ELR (cell line): ENCODE measurements around the gene C1orf52.

Experiments used
- DNase-seq: peaks from one replicate; pipeline ENCODE4 v3.0.0-alpha.2; 2015; ENCODE audit warnings: low read depth

Gene C1orf52

GRCh38 chr1:85259118-85259911, at the start of gene C1orf52:
Gene C1orf52, minus strand, starts transcription at chr1:85259662. Its CDS starts 29 bp downstream, at chr1:85259633.
- DNase-seq: peak; percentile 94

- no peak for DNase-seq
Observed at GRCh38 chr1:85308833-85309350, 49.4 kb upstream of the C1orf52 start.

DNA sequence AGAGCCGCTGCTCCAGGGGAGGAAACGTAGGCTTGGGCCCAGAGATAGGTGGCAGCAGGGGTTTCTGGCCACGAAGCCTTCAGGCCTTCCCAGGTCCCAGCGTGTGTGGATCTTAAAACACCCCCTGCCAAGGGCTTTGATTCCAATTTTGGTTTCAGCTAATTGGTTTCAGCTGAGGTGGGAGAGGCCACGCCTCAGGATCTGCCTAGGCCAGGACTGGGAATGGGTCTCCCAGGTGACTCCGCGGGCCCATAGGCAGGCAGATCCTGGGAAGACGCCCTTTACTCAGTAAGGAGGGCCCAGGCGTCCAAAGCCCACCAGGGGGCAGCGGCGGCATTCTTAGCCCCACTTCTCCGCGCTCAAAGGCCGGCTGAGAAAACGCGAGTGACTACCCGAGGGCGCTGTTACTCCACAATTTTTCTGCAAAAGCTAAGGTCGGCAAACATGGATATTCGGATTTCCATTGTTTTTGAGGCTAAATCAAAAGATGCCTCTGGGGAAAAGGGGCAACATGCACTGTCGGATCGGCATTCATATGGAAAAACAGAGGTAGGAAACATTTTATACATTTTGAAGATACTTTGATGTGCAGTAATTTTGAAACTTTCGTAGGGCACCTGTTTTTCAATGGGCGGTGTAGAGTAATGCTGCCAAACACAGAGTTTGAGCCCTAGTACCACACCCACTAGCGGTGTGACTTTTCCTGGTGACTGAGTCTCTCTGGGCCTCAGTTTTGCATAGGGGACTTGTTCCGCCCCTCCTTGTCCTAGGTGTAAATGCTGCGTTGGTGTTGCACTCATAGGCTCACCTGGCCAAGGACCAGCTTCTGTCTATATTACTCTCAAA, 48.7 kb upstream of the C1orf52 start:
- DNase-seq: peak; percentile 94

DNA sequence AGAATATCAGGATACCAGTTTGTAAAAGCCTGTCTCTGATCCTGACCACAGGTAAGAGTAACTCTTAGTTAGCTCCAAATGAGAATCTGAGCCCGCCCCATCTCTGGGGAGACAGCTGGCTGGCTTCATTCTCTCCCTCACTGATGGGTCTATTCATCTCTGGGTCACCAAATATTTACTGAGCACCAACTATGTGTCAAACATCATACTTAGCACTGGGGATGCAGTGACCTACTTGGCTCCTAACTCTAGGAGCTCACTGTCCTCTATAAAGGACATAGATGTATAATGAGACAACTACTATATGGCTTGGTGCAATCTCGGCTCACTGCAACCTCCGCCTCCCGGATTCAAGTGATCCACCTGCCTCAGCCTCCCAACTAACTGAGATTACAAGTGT, 46.8 kb upstream of the C1orf52 start:
- no peak for DNase-seq

DNA sequence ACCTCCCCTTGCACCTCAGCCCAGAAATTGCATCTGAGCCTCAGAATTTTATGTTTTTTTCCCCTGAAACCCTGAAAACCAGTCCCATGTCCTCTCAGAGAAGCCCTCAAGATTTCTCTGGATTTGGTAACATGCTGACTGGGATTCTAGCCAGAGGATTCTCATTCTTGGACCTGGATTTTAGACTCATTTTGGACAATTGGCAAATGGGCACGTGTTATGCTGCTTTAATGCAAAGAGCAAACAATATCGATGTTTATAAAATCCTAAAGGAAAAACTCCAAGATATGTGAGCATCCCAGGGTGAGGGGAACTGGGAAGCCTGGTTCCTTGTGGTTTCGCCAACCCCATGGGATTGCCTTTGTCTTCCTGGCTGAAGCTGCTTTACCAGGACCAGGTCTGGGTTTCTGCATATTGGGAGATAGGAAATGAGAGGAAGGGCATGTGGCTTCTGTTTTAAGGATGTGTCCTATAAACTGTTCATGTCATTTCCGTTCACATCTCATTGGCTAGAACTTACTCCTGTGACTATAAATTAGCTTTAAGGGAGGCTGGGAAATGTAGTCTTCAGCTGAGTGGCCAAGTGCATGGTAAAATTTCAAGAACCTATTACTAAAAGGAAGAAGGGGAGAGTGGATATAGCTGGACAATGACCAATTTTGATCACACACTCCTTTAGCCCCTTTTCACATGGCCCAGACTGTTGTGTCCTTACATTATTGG, 44.1 kb upstream of the C1orf52 start:
- DNase-seq: no peak

GRCh38 chr1:85300140-85300539, 40.7 kb upstream of the C1orf52 start:
- DNase-seq: no peak

DNA sequence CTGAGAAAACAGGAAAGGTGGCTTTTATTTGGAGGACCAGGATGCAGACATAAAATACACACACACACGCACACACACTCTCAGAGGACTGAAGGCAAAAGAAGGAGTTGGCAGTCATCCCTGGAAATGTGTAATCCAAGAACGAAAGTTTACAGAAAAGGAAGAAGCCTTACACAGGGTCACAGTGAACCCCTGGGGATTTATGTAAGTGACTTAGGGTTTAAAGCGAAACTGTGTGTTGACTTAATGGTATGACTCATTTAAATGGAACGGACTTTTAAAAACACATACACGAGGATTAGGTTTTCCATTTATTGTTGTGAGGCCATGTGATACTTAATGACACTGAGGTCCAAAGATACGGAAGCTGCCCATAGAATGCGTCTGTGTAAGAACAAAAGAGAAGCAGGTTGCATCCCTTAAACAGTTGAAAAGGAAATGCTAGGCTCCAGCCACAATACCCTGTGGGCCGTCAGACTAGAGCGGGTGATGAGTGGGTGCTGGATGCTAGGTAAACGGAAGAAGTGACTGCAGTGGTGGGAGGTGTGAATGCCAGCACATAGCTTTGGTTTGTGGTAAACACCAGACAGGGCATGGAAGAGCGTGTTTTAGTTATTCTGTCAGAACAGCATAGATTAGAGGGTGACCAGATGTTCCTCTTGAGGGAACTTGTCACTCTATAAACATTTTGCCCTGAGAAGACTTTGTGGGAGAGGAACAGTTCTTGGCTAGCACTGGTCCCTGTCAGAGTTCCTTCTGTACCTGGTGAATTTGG, 38.6 kb upstream of the C1orf52 start:
- peak; percentile 98 for DNase-seq

DNA sequence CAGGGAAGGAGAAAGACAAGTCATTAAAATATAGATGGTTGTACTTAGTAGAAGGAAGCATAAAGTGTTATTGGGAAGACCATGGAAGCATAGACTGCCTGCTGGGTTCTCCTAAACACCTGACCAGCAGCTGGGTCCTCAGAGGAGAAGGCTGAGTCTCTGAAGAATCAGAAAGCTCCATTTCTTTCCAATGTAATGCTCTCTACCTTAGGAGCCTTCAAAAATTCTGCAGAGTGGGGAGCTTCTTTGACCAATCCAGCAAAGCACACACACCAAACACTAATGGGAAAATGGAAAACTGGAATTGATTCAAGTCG, 38.0 kb upstream of the C1orf52 start:
- DNase-seq: no peak

- peak; percentile 57 for DNase-seq
Observed at GRCh38 chr1:85296980-85297379, 37.5 kb upstream of the C1orf52 start.

GRCh38 chr1:85295654-85296053, 36.2 kb upstream of the C1orf52 start:
- no peak for DNase-seq

DNA sequence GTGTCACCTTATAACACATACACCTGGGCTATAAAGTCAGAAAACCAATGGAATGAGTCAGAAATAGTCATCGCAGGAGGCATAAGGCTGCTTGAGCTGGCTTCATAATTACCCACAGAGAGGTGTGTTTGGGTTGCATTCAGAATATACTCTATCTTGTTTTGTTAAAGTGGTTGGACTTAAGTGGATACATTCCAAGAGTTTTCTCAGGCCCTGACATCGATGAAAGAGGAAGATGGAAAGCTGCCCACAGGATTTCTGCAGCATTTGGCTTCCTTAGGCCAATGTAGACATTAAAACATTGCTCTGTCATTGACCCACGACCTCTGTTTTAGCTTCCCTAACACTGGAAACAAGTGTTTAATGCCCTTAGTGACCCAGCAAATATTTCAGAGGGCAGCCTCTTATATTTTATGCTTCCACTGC, 35.6 kb upstream of the C1orf52 start:
- peak; percentile 62 for DNase-seq

DNA sequence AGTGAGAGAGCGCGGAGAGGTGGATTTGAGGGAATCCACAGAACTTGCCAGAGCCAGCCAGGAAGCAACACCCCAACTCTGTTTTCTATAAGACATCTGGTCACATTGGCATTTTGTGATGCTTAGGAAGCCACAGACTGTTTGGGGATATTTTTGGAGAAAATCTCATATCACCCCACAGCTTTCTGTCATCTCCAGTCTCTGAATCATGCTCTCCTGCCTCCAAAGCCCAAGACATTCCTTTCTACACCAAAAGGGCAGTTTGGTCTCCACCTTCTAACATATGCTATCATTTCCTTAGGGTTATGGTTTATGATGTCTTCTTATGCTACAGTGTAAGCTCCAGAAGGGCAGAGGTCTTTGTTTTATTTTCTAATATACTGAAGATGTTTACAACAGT, 31.4 kb upstream of the C1orf52 start:
- peak; percentile 35 for DNase-seq

DNA sequence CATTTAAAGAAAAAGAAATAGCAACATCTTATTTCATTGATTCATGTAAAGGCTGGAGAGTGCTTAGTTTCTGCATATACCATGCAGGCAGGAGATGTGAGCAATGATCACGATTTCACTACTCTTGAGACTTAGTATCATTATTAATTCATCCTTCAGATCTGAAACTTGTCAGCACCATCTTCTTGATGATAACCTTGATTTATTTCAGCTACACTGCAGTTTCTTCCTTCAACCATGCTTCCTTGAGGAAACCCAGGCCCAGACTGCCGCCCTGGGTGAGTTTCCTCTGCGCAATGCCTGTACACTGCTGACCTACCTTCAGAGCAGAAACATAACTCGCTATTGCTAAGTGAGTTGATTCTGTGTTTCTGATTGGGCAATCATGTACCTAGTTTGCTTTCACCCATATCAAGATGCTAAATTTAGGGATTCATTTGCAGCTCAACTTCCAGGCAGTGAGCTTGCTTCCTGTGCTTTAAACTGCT, 30.4 kb upstream of the C1orf52 start:
- no peak for DNase-seq

DNA sequence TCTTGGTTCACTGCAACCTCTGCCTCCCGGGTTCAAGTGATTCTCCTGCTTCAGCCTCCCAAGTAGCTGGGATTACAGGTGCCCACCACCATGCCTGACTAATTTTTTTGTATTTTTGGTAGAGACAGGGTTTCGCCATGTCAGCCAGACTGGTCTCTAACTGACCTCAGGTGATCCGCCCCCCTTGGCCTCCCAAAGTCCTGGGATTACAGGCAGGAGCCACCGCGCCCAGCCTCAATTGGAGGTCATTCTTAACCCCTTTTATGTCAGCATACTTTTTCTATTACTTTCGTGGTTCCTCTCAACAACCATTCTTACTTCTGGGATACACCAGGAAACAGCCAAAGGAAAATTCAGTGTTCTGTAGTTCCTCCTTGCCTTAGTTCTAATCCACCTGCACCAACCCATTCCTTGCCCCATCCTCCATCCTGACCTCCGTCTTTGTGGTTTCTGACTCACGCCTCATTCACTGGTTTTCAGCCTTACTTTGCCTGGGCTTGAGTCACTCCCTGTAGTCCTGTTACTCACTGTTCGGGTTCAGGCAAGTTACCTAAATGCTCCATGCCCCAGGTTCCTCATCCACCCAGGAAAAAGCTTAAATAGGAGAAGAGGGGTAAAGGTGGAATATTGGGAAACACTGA, 29.9 kb upstream of the C1orf52 start:
- peak; percentile 97 for DNase-seq

GRCh38 chr1:85284202-85284601, 24.7 kb upstream of the C1orf52 start:
- no peak for DNase-seq

DNA sequence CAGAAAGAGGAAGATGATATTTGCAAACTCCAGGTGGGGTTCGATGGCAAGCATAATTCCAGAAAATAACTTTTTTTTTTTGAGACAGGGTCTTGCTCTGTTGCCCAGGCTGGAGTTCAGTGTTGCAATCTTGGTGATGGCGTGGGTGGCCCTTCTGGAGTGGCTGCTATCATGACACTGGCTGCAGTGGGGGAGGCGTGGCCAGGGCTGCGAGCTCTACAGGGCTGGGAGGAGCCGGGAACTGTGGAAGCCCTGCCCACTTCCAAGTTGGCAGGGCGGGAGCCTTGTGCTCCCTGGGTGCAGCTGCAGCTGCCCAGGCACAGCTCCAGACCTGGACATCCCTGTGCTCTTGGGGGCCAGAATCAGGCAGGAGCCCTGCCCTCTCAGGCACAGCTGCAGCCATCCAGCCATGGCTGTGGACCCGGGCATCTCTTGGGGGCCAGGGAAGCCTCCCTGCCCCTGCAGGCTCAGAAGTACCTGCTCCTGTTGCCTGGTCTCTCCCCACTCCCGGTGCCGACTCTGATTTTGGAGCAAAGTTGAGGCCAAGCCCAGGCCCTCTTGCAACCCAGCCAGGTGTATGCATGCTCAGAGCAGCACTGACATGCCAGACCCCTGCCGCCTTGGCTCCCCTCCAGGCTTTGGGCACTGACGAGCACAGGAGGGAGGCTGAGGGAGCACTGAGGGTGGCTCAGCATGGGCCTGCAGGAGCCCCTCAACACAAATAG, 24.2 kb upstream of the C1orf52 start:
- DNase-seq: no peak

GRCh38 chr1:85282424-85282823, 23.0 kb upstream of the C1orf52 start:
- DNase-seq: peak; percentile 48

- DNase-seq: no peak
Observed at GRCh38 chr1:85280636-85281035, 21.2 kb upstream of the C1orf52 start.

DNA sequence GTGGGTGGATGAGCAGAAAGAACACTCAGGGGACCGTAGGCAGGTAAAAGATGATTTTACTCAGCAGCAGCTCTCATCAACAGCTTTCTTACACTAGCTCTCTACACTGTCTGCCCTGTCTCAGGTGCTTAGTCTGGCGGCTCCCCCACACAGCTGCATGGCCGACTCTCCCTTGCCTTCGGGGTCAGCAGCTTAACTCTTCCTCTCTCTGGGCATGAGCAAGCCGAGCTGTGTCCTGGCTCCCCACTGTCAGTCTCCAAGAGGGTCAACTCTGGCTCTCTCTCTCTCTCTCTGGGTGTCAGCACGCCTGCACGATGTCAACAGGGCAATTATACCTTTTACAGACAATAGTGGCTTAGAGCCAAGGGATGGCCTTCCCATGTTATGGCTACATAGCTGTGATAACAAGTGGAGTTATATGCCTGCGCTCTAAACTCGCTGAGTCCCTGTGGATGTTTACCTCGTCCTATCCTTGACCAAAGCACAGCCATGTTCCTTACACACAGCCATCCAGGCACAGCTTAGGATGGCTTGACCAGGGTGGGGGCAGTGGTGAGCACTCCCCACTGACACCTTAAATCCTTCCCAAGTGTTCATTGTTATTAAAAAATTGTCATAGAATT, 20.1 kb upstream of the C1orf52 start:
- no peak for DNase-seq

DNA sequence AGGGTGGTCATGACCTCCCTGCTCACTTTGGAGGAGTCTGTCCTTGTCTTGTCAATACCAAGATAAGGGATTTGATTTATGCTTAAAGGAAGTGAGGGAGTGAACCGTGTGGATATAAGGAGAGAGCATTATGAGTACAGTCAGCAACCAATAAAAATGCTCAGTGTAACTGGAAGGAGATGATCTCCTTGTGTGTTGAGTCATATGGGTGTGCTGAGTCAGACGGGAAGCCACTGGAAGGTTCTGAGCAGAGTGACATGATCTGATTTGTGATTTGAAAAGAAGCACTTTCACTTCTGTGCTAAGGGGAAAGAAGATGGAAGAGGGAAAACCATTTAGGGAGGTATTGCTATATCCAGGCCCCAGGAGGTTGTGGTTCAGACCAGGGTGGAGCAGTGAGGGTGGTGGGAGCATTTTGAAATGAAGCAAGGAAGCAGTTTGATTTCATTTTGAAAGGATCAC, 19.4 kb upstream of the C1orf52 start:
- DNase-seq: peak; percentile 97
